SK-N-SH treated with all-trans-retinoic acid at 6 μM for 48 hours (cell line): ENCODE data around the gene SUGT1.

Experiments used
- ZC3H10 ChIP-seq: fragments of 250-450 bp; sonication (Bioruptor Pico); IDR thresholded peaks from 2 replicates; pipeline ENCODE4 v1.5.1; 2021; ENCODE audit warnings: mild to moderate bottlenecking, moderate library complexity
- TF ChIP-seq, protein P1 (sequence below): fragments of 250-450 bp; sonication (Bioruptor Pico); IDR thresholded peaks from 2 replicates; pipeline ENCODE4 v1.8.0; 2020; ENCODE audit warnings: mild to moderate bottlenecking, moderate library complexity, borderline replicate concordance
- TF ChIP-seq, protein P2 (sequence below): fragments of 250-450 bp; sonication (Bioruptor Pico); IDR thresholded peaks from 2 replicates; pipeline ENCODE4 v1.8.0; 2021; ENCODE audit warnings: low read depth, mild to moderate bottlenecking, moderate library complexity, borderline replicate concordance

DNA sequence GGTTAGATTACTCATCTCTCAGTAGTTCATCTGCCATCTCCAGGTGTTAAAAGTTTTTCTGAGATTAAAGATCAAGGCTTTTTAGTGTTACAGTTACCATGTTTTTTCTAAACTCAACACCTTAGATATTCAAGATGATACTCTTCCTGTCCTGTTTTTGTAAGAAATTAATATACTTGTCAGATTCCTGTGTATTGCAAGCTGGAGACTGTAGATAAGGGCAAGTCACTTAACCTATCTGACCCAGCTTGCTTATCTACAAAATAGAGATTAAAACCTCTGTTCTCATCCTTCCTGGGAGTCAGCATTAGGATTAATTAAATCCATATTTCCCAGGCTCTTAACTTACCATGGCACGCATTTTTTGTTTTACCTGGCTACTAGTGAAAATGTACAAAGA lies 25.2 kb downstream of the SUGT1 start:
- TF ChIP-seq, protein P1, sequence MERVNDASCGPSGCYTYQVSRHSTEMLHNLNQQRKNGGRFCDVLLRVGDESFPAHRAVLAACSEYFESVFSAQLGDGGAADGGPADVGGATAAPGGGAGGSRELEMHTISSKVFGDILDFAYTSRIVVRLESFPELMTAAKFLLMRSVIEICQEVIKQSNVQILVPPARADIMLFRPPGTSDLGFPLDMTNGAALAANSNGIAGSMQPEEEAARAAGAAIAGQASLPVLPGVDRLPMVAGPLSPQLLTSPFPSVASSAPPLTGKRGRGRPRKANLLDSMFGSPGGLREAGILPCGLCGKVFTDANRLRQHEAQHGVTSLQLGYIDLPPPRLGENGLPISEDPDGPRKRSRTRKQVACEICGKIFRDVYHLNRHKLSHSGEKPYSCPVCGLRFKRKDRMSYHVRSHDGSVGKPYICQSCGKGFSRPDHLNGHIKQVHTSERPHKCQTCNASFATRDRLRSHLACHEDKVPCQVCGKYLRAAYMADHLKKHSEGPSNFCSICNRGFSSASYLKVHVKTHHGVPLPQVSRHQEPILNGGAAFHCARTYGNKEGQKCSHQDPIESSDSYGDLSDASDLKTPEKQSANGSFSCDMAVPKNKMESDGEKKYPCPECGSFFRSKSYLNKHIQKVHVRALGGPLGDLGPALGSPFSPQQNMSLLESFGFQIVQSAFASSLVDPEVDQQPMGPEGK (CRISPR knock-in tag), result no peak
- TF ChIP-seq, protein P2, sequence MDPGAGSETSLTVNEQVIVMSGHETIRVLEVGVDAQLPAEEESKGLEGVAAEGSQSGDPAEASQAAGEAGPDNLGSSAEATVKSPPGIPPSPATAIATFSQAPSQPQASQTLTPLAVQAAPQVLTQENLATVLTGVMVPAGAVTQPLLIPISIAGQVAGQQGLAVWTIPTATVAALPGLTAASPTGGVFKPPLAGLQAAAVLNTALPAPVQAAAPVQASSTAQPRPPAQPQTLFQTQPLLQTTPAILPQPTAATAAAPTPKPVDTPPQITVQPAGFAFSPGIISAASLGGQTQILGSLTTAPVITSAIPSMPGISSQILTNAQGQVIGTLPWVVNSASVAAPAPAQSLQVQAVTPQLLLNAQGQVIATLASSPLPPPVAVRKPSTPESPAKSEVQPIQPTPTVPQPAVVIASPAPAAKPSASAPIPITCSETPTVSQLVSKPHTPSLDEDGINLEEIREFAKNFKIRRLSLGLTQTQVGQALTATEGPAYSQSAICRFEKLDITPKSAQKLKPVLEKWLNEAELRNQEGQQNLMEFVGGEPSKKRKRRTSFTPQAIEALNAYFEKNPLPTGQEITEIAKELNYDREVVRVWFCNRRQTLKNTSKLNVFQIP (CRISPR knock-in tag), result no peak
- TF ChIP-seq ZC3H10, result no peak
